GM18519 (cell line): ENCODE results near the gene ZNF655.
"Not testable (repeated sequence)": the region's sequence is repeated elsewhere in the genome, so short reads cannot be mapped to it uniquely, and the experiment has no call there.

Experiments
- ATAC-seq: cut with Tn5 transposase; IDR thresholded peaks from one replicate; pipeline ENCODE4 v1.9.1; 2021; ENCODE audit warnings: mild to moderate bottlenecking, moderate library complexity; ENCODE audit not compliant: unreplicated experiment, low FRiP score

Gene ZNF655

GRCh38 chr7:99559175-99559915 is 903 bp downstream of the ZNF655 start:
- no peak for ATAC-seq

- ATAC-seq, result no peak
Measured at GRCh38 chr7:99560834-99561736, 2.6 kb downstream of the ZNF655 start.

GRCh38 chr7:99561737-99562051 is 3.3 kb downstream of the ZNF655 start:
- ATAC-seq, result no peak

- ATAC-seq, result no peak
Measured at GRCh38 chr7:99562114-99562784, 3.8 kb downstream of the ZNF655 start.

- ATAC-seq, result no peak
Measured at GRCh38 chr7:99562832-99563231, 4.4 kb downstream of the ZNF655 start.

- no peak for ATAC-seq
Measured at GRCh38 chr7:99563650-99564049, 5.2 kb downstream of the ZNF655 start.

GRCh38 chr7:99568770-99569169 is 10.3 kb downstream of the ZNF655 start:
- not testable (repeated sequence) for ATAC-seq

- no peak for ATAC-seq
Measured at GRCh38 chr7:99571768-99572167, 13.3 kb downstream of the ZNF655 start.

- ATAC-seq, result no peak
Measured at GRCh38 chr7:99573257-99573656, 14.8 kb downstream of the ZNF655 start.

- no peak for ATAC-seq
Measured at GRCh38 chr7:99576251-99576650, 17.8 kb downstream of the ZNF655 start.

GRCh38 chr7:99579281-99579955 is 21.0 kb downstream of the ZNF655 start:
- ATAC-seq, result no peak

GRCh38 chr7:99579956-99580777 is 21.7 kb downstream of the ZNF655 start:
- no peak for ATAC-seq

- not testable (repeated sequence) for ATAC-seq
Measured at GRCh38 chr7:99580778-99581332, 22.4 kb downstream of the ZNF655 start.

GRCh38 chr7:99588868-99589267 is 30.4 kb downstream of the ZNF655 start:
- no peak for ATAC-seq

GRCh38 chr7:99594948-99595745 is 36.7 kb downstream of the ZNF655 start:
- no peak for ATAC-seq

GRCh38 chr7:99596408-99596955 is 38.0 kb downstream of the ZNF655 start:
- no peak for ATAC-seq

- ATAC-seq, result no peak
Measured at GRCh38 chr7:99597762-99598501, 39.5 kb downstream of the ZNF655 start, which contains the start of gene TMEM225B. Gene TMEM225B (plus strand): TSS chr7:99598267. CDS start chr7:99604389, 6,122 bp downstream.

GRCh38 chr7:99599836-99600235 is 41.4 kb downstream of the ZNF655 start:
- ATAC-seq, result no peak
